IMR-90 (cell line): Measurements from ENCODE around the gene STRA6. TPM values are rescaled to one million over a fixed set of nuclear protein-coding genes. Genes with fewer than 3 reads are reported as not detected.

ENCODE experiments used
- ATAC-seq: fragments of 200-7000 bp; cut with Tn5 transposase; 2 replicates; pipeline ENCODE4 v1.9.1; 2020; ENCODE audit warnings: low read depth, mild to moderate bottlenecking, moderate library complexity
- BruUV-seq: library from RNA; stranded (reverse); fragments of 400-500 nt; replicated peaks from 2 replicates; lab custom pipeline; 2021; lab: Mats Ljungman, UMichigan
- CTCF ChIA-PET: fragments of 300-600 bp; formaldehyde crosslinking; extraction: SDS; loops from one replicate; lab custom pipeline; 2021; ENCODE audit warnings: antibody characterized with exemption; lab: Yijun Ruan, JAX
- POLR2A ChIA-PET: fragments of 300-600 bp; sonication (Branson Sonifier 250); formaldehyde crosslinking; loops from one replicate; lab custom pipeline; 2022; ENCODE audit warnings: antibody characterized with exemption; ENCODE audit not compliant: unreplicated experiment; lab: Charles Lee
- DNase-seq: peaks from one replicate; pipeline ENCODE4 v3.0.0; 2013
- H2AFZ ChIP-seq: replicated peaks from 2 replicates; pipeline ENCODE3; 2013; ENCODE audit warnings: low read length, mild to moderate bottlenecking; ENCODE audit not compliant: poor library complexity
- H2AK5ac ChIP-seq: 2 replicates; pipeline ENCODE4 v1.6.1; 2013; ENCODE audit warnings: low read depth, low read length, inconsistent platforms
- H2AK9ac ChIP-seq: replicated peaks from 2 replicates; pipeline ENCODE3; 2013; ENCODE audit warnings: mild to moderate bottlenecking, low read depth, low read length, moderate library complexity; ENCODE audit not compliant: poor library complexity
- H2BK120ac ChIP-seq: 2 replicates; pipeline ENCODE4 v1.6.1; 2013; ENCODE audit warnings: low read depth, low read length, inconsistent platforms
- H2BK15ac ChIP-seq: 3 replicates; pipeline ENCODE4 v1.6.1; 2013; ENCODE audit warnings: low read depth, low read length, inconsistent platforms
- H2BK20ac ChIP-seq: 2 replicates; pipeline ENCODE4 v1.6.1; 2013; ENCODE audit warnings: low read depth, mild to moderate bottlenecking, inconsistent platforms, low read length, moderate library complexity
- H2BK5ac ChIP-seq: 2 replicates; pipeline ENCODE4 v1.6.1; 2013; ENCODE audit warnings: mild to moderate bottlenecking, low read depth, low read length, inconsistent platforms; ENCODE audit not compliant: poor library complexity, severe bottlenecking
- H3K14ac ChIP-seq: replicated peaks from 2 replicates; pipeline ENCODE4 v1.6.1; 2013; ENCODE audit warnings: low read depth, low read length, inconsistent platforms
- H3K18ac ChIP-seq: 2 replicates; pipeline ENCODE4 v1.6.1; 2013; ENCODE audit warnings: low read depth, low read length, control low read depth
- H3K23ac ChIP-seq: 2 replicates; pipeline ENCODE4 v1.6.1; 2013; ENCODE audit warnings: low read depth, low read length, inconsistent platforms
- H3K27ac ChIP-seq: 2 replicates; pipeline ENCODE4 v1.5.1; 2013; ENCODE audit warnings: mild to moderate bottlenecking, control low read depth, low read length; ENCODE audit not compliant: insufficient read depth
- H3K27me3 ChIP-seq: 2 replicates; pipeline ENCODE4 v1.6.1; 2013; ENCODE audit warnings: low read length; ENCODE audit not compliant: control insufficient read depth, insufficient read depth
- H3K36me3 ChIP-seq: 2 replicates; pipeline ENCODE4 v1.6.1; 2013; ENCODE audit warnings: low read length, mixed read lengths; ENCODE audit not compliant: control insufficient read depth, insufficient read depth
- H3K4ac ChIP-seq: 2 replicates; pipeline ENCODE4 v1.6.1; 2013; ENCODE audit warnings: low read depth, low read length, inconsistent platforms
- H3K4me1 ChIP-seq: 2 replicates; pipeline ENCODE4 v1.6.1; 2013; ENCODE audit warnings: low read length, mixed read lengths; ENCODE audit not compliant: control insufficient read depth, insufficient read depth
- H3K4me2 ChIP-seq: 2 replicates; pipeline ENCODE4 v1.6.1; 2013; ENCODE audit warnings: low read depth, mild to moderate bottlenecking, control low read depth, low read length, moderate library complexity
- H3K4me3 ChIP-seq: 2 replicates; pipeline ENCODE4 v1.5.1; 2013; ENCODE audit warnings: low read depth, mild to moderate bottlenecking, control low read depth, low read length, moderate library complexity; ENCODE audit not compliant: insufficient read depth
- H3K56ac ChIP-seq: 2 replicates; pipeline ENCODE4 v1.6.1; 2013; ENCODE audit warnings: low read length, inconsistent platforms; ENCODE audit not compliant: insufficient read depth; ENCODE audit errors: extremely low read depth
- H3K79me1 ChIP-seq, 2 experiments: 2 replicates each; pipeline ENCODE4 v1.6.1; 2013; ENCODE audit warnings: low read length in 2 of 2, inconsistent platforms in 1 of 2, low read depth in 1 of 2
- H3K9ac ChIP-seq: 2 replicates; pipeline ENCODE4 v1.6.1; 2013; ENCODE audit warnings: low read depth, low read length, control low read depth
- H3K9me1 ChIP-seq: 2 replicates; pipeline ENCODE4 v1.6.1; 2013; ENCODE audit warnings: low read length, inconsistent platforms; ENCODE audit not compliant: insufficient read depth
- H3K9me3 ChIP-seq: 2 replicates; pipeline ENCODE4 v1.6.1; 2013; ENCODE audit warnings: low read length; ENCODE audit not compliant: control insufficient read depth, insufficient read depth
- H4K20me1 ChIP-seq: 2 replicates; pipeline ENCODE4 v1.6.1; 2013; ENCODE audit warnings: low read length, inconsistent platforms; ENCODE audit not compliant: insufficient read depth
- H4K5ac ChIP-seq: 2 replicates; pipeline ENCODE4 v1.6.1; 2013; ENCODE audit warnings: mild to moderate bottlenecking, low read depth, low read length, control low read depth
- H4K8ac ChIP-seq, 2 experiments: 2 replicates each; pipeline ENCODE4 v1.6.1; 2013; ENCODE audit warnings: low read depth in 2 of 2, low read length in 2 of 2, control low read depth in 1 of 2, inconsistent platforms in 1 of 2
- H4K91ac ChIP-seq: 2 replicates; pipeline ENCODE4 v1.6.1; 2013; ENCODE audit warnings: low read depth, low read length, inconsistent platforms; ENCODE audit not compliant: insufficient read depth
- POLR2A ChIP-seq: IDR thresholded peaks from 2 replicates; pipeline ENCODE4 v1.6.1; 2012; ENCODE audit warnings: mild to moderate bottlenecking, low read depth, low read length
- WGBS, 2 experiments: methylation state at CpG; one replicate each; pipeline versions ENCODE4 v1.1.5 to v1.1.7; 2013; ENCODE audit warnings: missing lambda C conversion rate in 2 of 2; ENCODE audit not compliant: insufficient read length in 1 of 2; ENCODE audit errors: extremely low coverage in 2 of 2; 5-methylcytosine and 5-hydroxymethylcytosine counted together
- dilution Hi-C: fragments of 300-500 bp; cut with HindIII; formaldehyde crosslinking; loops from one replicate; pipeline ENCODE4 v1.14.3; 2018; ENCODE audit warnings: low sequenced_read_pairs; ENCODE audit not compliant: unreplicated experiment
- in situ Hi-C: fragments of 300-500 bp; cut with MboI; formaldehyde crosslinking; loops from 3 replicates; pipeline ENCODE4 v1.14.3; 2019; ENCODE audit warnings: low sequenced_read_pairs, inconsistent platforms, mixed read lengths
- intact Hi-C: fragments of 100-400 bp; cut with micrococcal nuclease; formaldehyde crosslinking; loops from 2 replicates; pipeline ENCODE4 v1.10.0; 2022
- polyA plus RNA-seq, 3 experiments: library from polyadenylated mRNA; depleted of rRNA; stranded (reverse); fragments of >200 nt; gene quantifications; 2 replicates each; pipeline ENCODE4 v1.2.3, GENCODE V29; 2012; ENCODE audit warnings: low replicate concordance in 1 of 3
- total RNA-seq: library from RNA; depleted of rRNA; stranded (reverse); fragments of >200 nt; gene quantifications from 2 replicates; pipeline ENCODE4 v1.2.3, GENCODE V29; 2012

The STRA6 gene
- total and polyA plus RNA-seq, 2 of the 4 experiments (the other 2 are of a cell fraction) = 0.17 TPM; not detected in 1

GRCh38 chr15:74242441-74243185 is 40.0 kb upstream of the STRA6 start:
- CTCF ChIA-PET = no interaction called here
- peak; percentile 17 for DNase-seq

More at GRCh38 chr15:74242441-74243185, 40.0 kb upstream of the STRA6 start:
- in situ Hi-C loops = no loop called here
- H2AK5ac ChIP-seq = 0 out of 2 replicates have a peak overlapping the region, but pooled peaks have one; percentile 43
- H3K4ac ChIP-seq = no peak overlapping the region
- no peak overlapping the region for H3K56ac ChIP-seq
- no peaks in the 10 kb centered on the region for H3K79me1 ChIP-seq
- peak; percentile 76 for ATAC-seq
- TF ChIP-seq POLR2A = no peak
- H3K36me3 ChIP-seq = no peaks in the 10 kb centered on the region
- no peak overlapping the region; the same call in 2 of the 3 replicates for H2BK15ac ChIP-seq
- H4K8ac ChIP-seq = no peak overlapping the region
- H4K5ac ChIP-seq = no peak overlapping the region
- WGBS, 2 experiments = 83% methylated on average over 5 of the region's 11 CpGs; no CpG with 5 or more reads in 1 of the 2 experiments
- POLR2A ChIA-PET = no interaction called here
- peaks cover 24% of the 10 kb centered on the region for H3K27me3 ChIP-seq
- no peak overlapping the region for H3K4me2 ChIP-seq
- H2AFZ ChIP-seq = peak overlapping the region; percentile 67
- no peak overlapping the region for H3K23ac ChIP-seq
- no peaks in the 10 kb centered on the region for H3K9me3 ChIP-seq
- no peak overlapping the region for H3K18ac ChIP-seq
- no peak overlapping the region for H2BK120ac ChIP-seq
- intact Hi-C loops = no loop called here
- dilution Hi-C loops = no loop called here
- no peak overlapping the region for H3K27ac ChIP-seq
- peaks cover 5% of the 10 kb centered on the region; the same call in 1 of the 2 replicates for H3K4me1 ChIP-seq
- H2BK20ac ChIP-seq = no peak overlapping the region
- H3K14ac ChIP-seq = no peak overlapping the region
- H2AK9ac ChIP-seq = peak overlapping the region; percentile 63
- H4K20me1 ChIP-seq = no peaks in the 10 kb centered on the region
- no peak overlapping the region for H2BK5ac ChIP-seq
- H3K9me1 ChIP-seq = peaks cover 5% of the 10 kb centered on the region; the same call in 1 of the 2 replicates
- no peak overlapping the region for H4K91ac ChIP-seq
- H3K4me3 ChIP-seq = no peak overlapping the region
- BruUV-seq = no TSS peak
- H3K9ac ChIP-seq = no peak overlapping the region
